ENCODE measurements around the gene LONRF2.

The LONRF2 gene

GRCh38 chr2:100274566-100275199 is 47.6 kb downstream of the LONRF2 start:
- DNase-seq: no peak

- no peak for DNase-seq
Observed at GRCh38 chr2:100274076-100274475, 48.2 kb downstream of the LONRF2 start.

GRCh38 chr2:100273387-100273786 is 48.9 kb downstream of the LONRF2 start:
- DNase-seq: no peak

GRCh38 chr2:100272841-100273329 is 49.4 kb downstream of the LONRF2 start:
- DNase-seq: no peak

GRCh38 chr2:100271210-100271609 is 51.1 kb downstream of the LONRF2 start:
- DNase-seq: no peak

GRCh38 chr2:100270381-100271146 is 51.7 kb downstream of the LONRF2 start:
- no peak for DNase-seq

GRCh38 chr2:100269889-100270288 is 52.4 kb downstream of the LONRF2 start:
- no peak for DNase-seq

GRCh38 chr2:100268986-100269385 is 53.3 kb downstream of the LONRF2 start:
- DNase-seq: no peak

- no peak for DNase-seq
Observed at GRCh38 chr2:100267751-100268150, 54.5 kb downstream of the LONRF2 start.

- no peak for DNase-seq
Observed at GRCh38 chr2:100266126-100266525, 56.2 kb downstream of the LONRF2 start.

- no peak for DNase-seq
Observed at GRCh38 chr2:100265226-100265625, 57.1 kb downstream of the LONRF2 start.

- no peak for DNase-seq
Observed at GRCh38 chr2:100264651-100265050, 57.6 kb downstream of the LONRF2 start.

GRCh38 chr2:100264121-100264520 is 58.2 kb downstream of the LONRF2 start:
- no peak for DNase-seq

- peak; percentile 27 for DNase-seq
Observed at GRCh38 chr2:100262555-100263320, 59.6 kb downstream of the LONRF2 start.

- no peak for DNase-seq
Observed at GRCh38 chr2:100262046-100262445, 60.3 kb downstream of the LONRF2 start.

GRCh38 chr2:100260712-100261620 is 61.3 kb downstream of the LONRF2 start:
- DNase-seq: no peak

- DNase-seq: no peak
Observed at GRCh38 chr2:100259106-100259505, 63.2 kb downstream of the LONRF2 start.

- DNase-seq: no peak
Observed at GRCh38 chr2:100257939-100258338, 64.4 kb downstream of the LONRF2 start.

- DNase-seq: no peak
Observed at GRCh38 chr2:100256849-100257248, 65.5 kb downstream of the LONRF2 start.

- DNase-seq: no peak
Observed at GRCh38 chr2:100256416-100256815, 65.9 kb downstream of the LONRF2 start.

GRCh38 chr2:100254646-100255210 is 67.6 kb downstream of the LONRF2 start:
- no peak for DNase-seq

GRCh38 chr2:100253786-100254185 is 68.5 kb downstream of the LONRF2 start:
- no peak for DNase-seq

Data from effector CD8-positive, alpha-beta T cell (primary cell).